ENCODE measurements around the gene LIMA1. TPM values are rescaled to one million over a fixed set of nuclear protein-coding genes. Genes with fewer than 3 reads are reported as not detected.

Gene LIMA1
- polyA plus RNA-seq, 1 donor from 2014 or later = 4.4 TPM

GRCh38 chr12:50164963-50165362 lies 118.4 kb downstream of the LIMA1 start (continued):
- no peak for TF ChIP-seq REST (IDR thresholded peaks at IDR 0.05; ENCODE audit: borderline replicate concordance)

GRCh38 chr12:50162230-50162629 lies 121.1 kb downstream of the LIMA1 start:
- Histone ChIP-seq H3K9me2 (ENCODE audit: insufficient read depth, low read length) (no peaks in the 10 kb centered on the region), H3K79me2 (replicated peaks; ENCODE audit: insufficient read depth, low read length) (peaks cover 46% of the 10 kb centered on the region), H3K9me3 (ENCODE audit: low read length) (no peaks in the 10 kb centered on the region), H3K4me3 (ENCODE audit: low read length) (no peak overlapping the region), H3K9ac (ENCODE audit: low read length) (no peak overlapping the region), H3K27ac (ENCODE audit: low read length) (no peak overlapping the region), H2AFZ (ENCODE audit: low read depth, low read length) (no peak overlapping the region), H3K4me2 (ENCODE audit: low read length) (no peak overlapping the region), H3K36me3 (ENCODE audit: insufficient read depth, low read length) (no peaks in the 10 kb centered on the region), H4K20me1 (ENCODE audit: insufficient read depth) (no peaks in the 10 kb centered on the region), H3K27me3 (ENCODE audit: insufficient read depth, low read depth, low read length) (no peaks in the 10 kb centered on the region), H3F3A (ENCODE audit: insufficient read depth, low read length, poor library complexity, severe bottlenecking) (no peaks in the 10 kb centered on the region)
- no peak for TF ChIP-seq POLR2AphosphoS5 (IDR thresholded peaks at IDR 0.05)
- TF ChIP-seq CTCF (IDR thresholded peaks at IDR 0.05; ENCODE audit: poor library complexity, severe bottlenecking) = no peak
- TF ChIP-seq EP300 (conservative IDR thresholded peaks at IDR 0.05; ENCODE audit: poor library complexity, severe bottlenecking) = no peak
- no peak for TF ChIP-seq MXI1 (conservative IDR thresholded peaks at IDR 0.05; ENCODE audit: poor library complexity, severe bottlenecking)
- TF ChIP-seq TAF1 (IDR thresholded peaks at IDR 0.05; ENCODE audit: low read depth) = no peak
- no peak for TF ChIP-seq EZH2 (IDR thresholded peaks at IDR 0.05; ENCODE audit: borderline replicate concordance, insufficient read depth, low read length, poor library complexity, severe bottlenecking)
- TF ChIP-seq SMC3 (conservative IDR thresholded peaks at IDR 0.05; ENCODE audit: poor library complexity) = no peak
- no peak for TF ChIP-seq REST (IDR thresholded peaks at IDR 0.05; ENCODE audit: borderline replicate concordance)
- no peak for TF ChIP-seq RAD21 (conservative IDR thresholded peaks at IDR 0.05)

Measured in neural cell (in vitro differentiated cells).